ENCODE results near the gene CADPS. TPM values are rescaled to one million over a fixed set of nuclear protein-coding genes. Genes with fewer than 3 reads are reported as not detected.

Gene CADPS
- total RNA-seq, 3 donors from 2014 or later (not counting 1 experiment from before 2014, with no cell fraction given) = not detected

GRCh38 chr3:62493109-62493801 is 382.0 kb downstream of the CADPS start:
- no peaks in the 10 kb centered on the region for H3K27me3 ChIP-seq (ENCODE audit: control insufficient read depth, insufficient read depth, low read length)
- H3K27ac Mint-ChIP-seq = no peak overlapping the region
- no peaks in the 10 kb centered on the region for H3K36me3 Mint-ChIP-seq
- no peak for TF ChIP-seq CTCF (IDR thresholded peaks at IDR 0.05)
- DNase-seq = no peak
- ATAC-seq = no peak
- no peaks in the 10 kb centered on the region for H3K27me3 Mint-ChIP-seq (ENCODE audit: low read depth in 2 of 2)
- no peak overlapping the region for H3K27ac ChIP-seq (ENCODE audit: low read length)
- H3K36me3 ChIP-seq (ENCODE audit: control insufficient read depth, insufficient read depth, low read length) = no peaks in the 10 kb centered on the region
- H3K4me3 ChIP-seq (ENCODE audit: low read length) = no peak overlapping the region
- no peaks in the 10 kb centered on the region for H3K4me1 Mint-ChIP-seq
- 92% methylated on average over 2 of the region's 4 CpGs for WGBS (ENCODE audit: insufficient coverage)
- intact Hi-C loops (cut with micrococcal nuclease) = no loop called here
- peaks cover 2% of the 10 kb centered on the region in 2 donors for H3K9me3 Mint-ChIP-seq
- H3K9me3 ChIP-seq (ENCODE audit: control insufficient read depth, insufficient read depth, low read length) = no peaks in the 10 kb centered on the region
- no peak overlapping the region for H3K4me3 Mint-ChIP-seq
- no peaks in the 10 kb centered on the region for H3K4me1 ChIP-seq (ENCODE audit: control insufficient read depth, insufficient read depth, low read length)

- H3K36me3 Mint-ChIP-seq = no peaks in the 10 kb centered on the region
- no peak overlapping the region for H3K4me3 Mint-ChIP-seq
- no peak for DNase-seq
- H3K36me3 ChIP-seq (ENCODE audit: control insufficient read depth, insufficient read depth, low read length) = no peaks in the 10 kb centered on the region
- peaks cover 2 to 8% of the 10 kb centered on the region in 2 donors for H3K9me3 Mint-ChIP-seq
- no peak overlapping the region for H3K27ac ChIP-seq (ENCODE audit: low read length)
- H3K4me1 ChIP-seq (ENCODE audit: control insufficient read depth, insufficient read depth, low read length) = no peaks in the 10 kb centered on the region
- 67% methylated on average over 4 of the region's 4 CpGs for WGBS (ENCODE audit: insufficient coverage)
- no peak for ATAC-seq
- no peaks in the 10 kb centered on the region for H3K4me1 Mint-ChIP-seq
- intact Hi-C loops (cut with micrococcal nuclease) = no loop called here
- H3K9me3 ChIP-seq (ENCODE audit: control insufficient read depth, insufficient read depth, low read length) = no peaks in the 10 kb centered on the region
- no peak overlapping the region for H3K27ac Mint-ChIP-seq
- H3K4me3 ChIP-seq (ENCODE audit: low read length) = no peak overlapping the region
- no peaks in the 10 kb centered on the region for H3K27me3 Mint-ChIP-seq (ENCODE audit: low read depth in 2 of 2)
- H3K27me3 ChIP-seq (ENCODE audit: control insufficient read depth, insufficient read depth, low read length) = no peaks in the 10 kb centered on the region
- TF ChIP-seq CTCF (IDR thresholded peaks at IDR 0.05) = no peak
Observed at GRCh38 chr3:62482961-62483360, 392.3 kb downstream of the CADPS start.

GRCh38 chr3:62481962-62482361 is 393.3 kb downstream of the CADPS start:
- ATAC-seq = no peak
- 76% methylated on average over 2 of the region's 2 CpGs for WGBS (ENCODE audit: insufficient coverage)

More at GRCh38 chr3:62481962-62482361, 393.3 kb downstream of the CADPS start:
- Mint-ChIP-seq H3K4me3 (no peak overlapping the region), H3K9me3 (peaks cover 2 to 8% of the 10 kb centered on the region in 2 donors), H3K27ac (no peak overlapping the region), H3K4me1 (no peaks in the 10 kb centered on the region), H3K36me3 (no peaks in the 10 kb centered on the region), H3K27me3 (ENCODE audit: low read depth in 2 of 2) (no peaks in the 10 kb centered on the region)
- no peak for TF ChIP-seq CTCF (IDR thresholded peaks at IDR 0.05)
- no peaks in the 10 kb centered on the region for H3K4me1 ChIP-seq (ENCODE audit: control insufficient read depth, insufficient read depth, low read length)
- H3K9me3 ChIP-seq (ENCODE audit: control insufficient read depth, insufficient read depth, low read length) = no peaks in the 10 kb centered on the region
- intact Hi-C loops (cut with micrococcal nuclease) = no loop called here
- no peak overlapping the region for H3K27ac ChIP-seq (ENCODE audit: low read length)
- H3K36me3 ChIP-seq (ENCODE audit: control insufficient read depth, insufficient read depth, low read length) = no peaks in the 10 kb centered on the region
- no peak overlapping the region for H3K4me3 ChIP-seq (ENCODE audit: low read length)
- H3K27me3 ChIP-seq (ENCODE audit: control insufficient read depth, insufficient read depth, low read length) = no peaks in the 10 kb centered on the region
- DNase-seq = no peak

All from natural killer cell (primary cell).